Smooth muscle cell (in vitro differentiated cells): ENCODE results near the gene TGM3. TPM values are rescaled to one million over a fixed set of nuclear protein-coding genes. Genes with fewer than 3 reads are reported as not detected.

Experiments
- DNase-seq: peaks from one replicate; lab custom pipeline; 2025; ENCODE audit not compliant: unreplicated experiment; lab: John Stamatoyannopoulos, UW
- H2AFZ ChIP-seq: fragments of 200-600 bp; sonication (generic); 2 replicates; pipeline ENCODE4 v1.6.0; 2016; ENCODE audit warnings: antibody characterized with exemption, low read depth, mild to moderate bottlenecking
- H3F3A ChIP-seq: fragments of 200-600 bp; sonication (generic); 2 replicates; pipeline ENCODE4 v1.6.0; 2017; ENCODE audit warnings: antibody characterized with exemption, low read depth
- H3K27ac ChIP-seq: fragments of 200-600 bp; sonication (generic); 2 replicates; pipeline ENCODE4 v1.5.1; 2016; ENCODE audit warnings: low read depth, mild to moderate bottlenecking
- H3K27me3 ChIP-seq: fragments of 200-600 bp; sonication (generic); 2 replicates; pipeline ENCODE4 v1.6.1; 2016; ENCODE audit warnings: low read depth, mild to moderate bottlenecking
- H3K36me3 ChIP-seq: fragments of 200-600 bp; sonication (generic); 2 replicates; pipeline ENCODE4 v1.5.1; 2016; ENCODE audit warnings: low read depth
- H3K4me1 ChIP-seq: fragments of 200-600 bp; sonication (generic); 2 replicates; pipeline ENCODE4 v1.5.1; 2016; ENCODE audit warnings: low read depth
- H3K4me2 ChIP-seq: fragments of 200-600 bp; sonication (generic); 2 replicates; pipeline ENCODE4 v1.6.0; 2016; ENCODE audit warnings: mild to moderate bottlenecking
- H3K4me3 ChIP-seq: fragments of 200-600 bp; sonication (generic); 2 replicates; pipeline ENCODE4 v1.5.1; 2016; ENCODE audit warnings: mild to moderate bottlenecking
- H3K79me2 ChIP-seq: fragments of 200-600 bp; sonication (generic); 2 replicates; pipeline ENCODE4 v1.6.0; 2016; ENCODE audit warnings: low read depth, mild to moderate bottlenecking
- H3K9ac ChIP-seq: fragments of 200-600 bp; sonication (generic); 2 replicates; pipeline ENCODE4 v1.6.0; 2016; ENCODE audit warnings: low read depth
- H3K9me3 ChIP-seq: fragments of 200-600 bp; sonication (generic); replicated peaks from 2 replicates; pipeline ENCODE4 v1.5.1; 2016; ENCODE audit warnings: low read depth
- H4K20me1 ChIP-seq: fragments of 200-600 bp; sonication (generic); 2 replicates; pipeline ENCODE4 v1.6.0; 2016; ENCODE audit warnings: low read depth
- WGBS: methylation state at CpG from one replicate; pipeline ENCODE4 v1.1.7; 2016; ENCODE audit warnings: low lambda C conversion rate; 5-methylcytosine and 5-hydroxymethylcytosine counted together
- polyA plus RNA-seq: library from polyadenylated mRNA; unstranded; fragments of >200 nt; fragmentation: Nextera tagmentation; extraction: Ambion mirVana; gene quantifications from 2 replicates; pipeline ENCODE4 v1.2.1, GENCODE V29; 2016
- total RNA-seq: library from RNA; depleted of rRNA; stranded (reverse); fragments of >200 nt; gene quantifications from 2 replicates; pipeline ENCODE4 v1.2.3, GENCODE V29; 2014
- TF ChIP-seq, protein P1 (sequence below): fragments of 200-600 bp; sonication (generic); IDR thresholded peaks from 2 replicates; pipeline ENCODE4 v1.5.1; 2017; ENCODE audit warnings: borderline replicate concordance, mild to moderate bottlenecking, antibody characterized with exemption; ENCODE audit not compliant: insufficient read depth, poor library complexity, severe bottlenecking

TGM3 gene
- total and polyA plus RNA-seq, 2 experiments from 2014 or later, result 0.43 to 0.54 TPM

DNA sequence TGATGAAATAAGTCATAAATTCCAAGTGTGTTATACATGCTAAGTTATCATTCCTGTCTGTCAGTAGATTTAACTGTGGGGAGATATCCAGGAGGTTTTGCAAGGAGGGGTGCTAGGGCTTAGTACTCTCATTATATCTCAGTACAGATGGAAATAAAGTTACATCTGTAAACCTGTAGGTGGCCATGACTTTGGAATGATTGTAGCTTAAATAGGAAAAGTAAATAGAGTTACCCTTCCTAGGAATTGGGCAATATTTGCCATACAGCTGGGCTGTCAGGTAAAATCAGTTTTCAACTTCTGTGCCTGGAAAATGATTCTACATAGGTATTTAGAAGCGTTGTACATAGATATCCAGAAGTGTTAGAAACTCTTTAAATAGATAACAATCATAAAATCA, 19.8 kb upstream of the TGM3 start:
- no peak overlapping the region for H3K9ac ChIP-seq
- no peaks in the 10 kb centered on the region for H3F3A ChIP-seq
- no peaks in the 10 kb centered on the region for H4K20me1 ChIP-seq
- no peaks in the 10 kb centered on the region for H3K36me3 ChIP-seq
- H3K4me3 ChIP-seq, result no peak overlapping the region
- H3K4me2 ChIP-seq, result no peak overlapping the region
- no peaks in the 10 kb centered on the region for H3K79me2 ChIP-seq
- no peak overlapping the region for H2AFZ ChIP-seq
- H3K27ac ChIP-seq, result no peak overlapping the region
- no peaks in the 10 kb centered on the region for H3K4me1 ChIP-seq
- WGBS, result 70% methylated on average over 1 of the region's 1 CpG
- no peaks in the 10 kb centered on the region for H3K9me3 ChIP-seq
- no peaks in the 10 kb centered on the region for H3K27me3 ChIP-seq
- TF ChIP-seq, protein P1, sequence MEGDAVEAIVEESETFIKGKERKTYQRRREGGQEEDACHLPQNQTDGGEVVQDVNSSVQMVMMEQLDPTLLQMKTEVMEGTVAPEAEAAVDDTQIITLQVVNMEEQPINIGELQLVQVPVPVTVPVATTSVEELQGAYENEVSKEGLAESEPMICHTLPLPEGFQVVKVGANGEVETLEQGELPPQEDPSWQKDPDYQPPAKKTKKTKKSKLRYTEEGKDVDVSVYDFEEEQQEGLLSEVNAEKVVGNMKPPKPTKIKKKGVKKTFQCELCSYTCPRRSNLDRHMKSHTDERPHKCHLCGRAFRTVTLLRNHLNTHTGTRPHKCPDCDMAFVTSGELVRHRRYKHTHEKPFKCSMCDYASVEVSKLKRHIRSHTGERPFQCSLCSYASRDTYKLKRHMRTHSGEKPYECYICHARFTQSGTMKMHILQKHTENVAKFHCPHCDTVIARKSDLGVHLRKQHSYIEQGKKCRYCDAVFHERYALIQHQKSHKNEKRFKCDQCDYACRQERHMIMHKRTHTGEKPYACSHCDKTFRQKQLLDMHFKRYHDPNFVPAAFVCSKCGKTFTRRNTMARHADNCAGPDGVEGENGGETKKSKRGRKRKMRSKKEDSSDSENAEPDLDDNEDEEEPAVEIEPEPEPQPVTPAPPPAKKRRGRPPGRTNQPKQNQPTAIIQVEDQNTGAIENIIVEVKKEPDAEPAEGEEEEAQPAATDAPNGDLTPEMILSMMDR, result no peak
- DNase-seq, result no peak

DNA sequence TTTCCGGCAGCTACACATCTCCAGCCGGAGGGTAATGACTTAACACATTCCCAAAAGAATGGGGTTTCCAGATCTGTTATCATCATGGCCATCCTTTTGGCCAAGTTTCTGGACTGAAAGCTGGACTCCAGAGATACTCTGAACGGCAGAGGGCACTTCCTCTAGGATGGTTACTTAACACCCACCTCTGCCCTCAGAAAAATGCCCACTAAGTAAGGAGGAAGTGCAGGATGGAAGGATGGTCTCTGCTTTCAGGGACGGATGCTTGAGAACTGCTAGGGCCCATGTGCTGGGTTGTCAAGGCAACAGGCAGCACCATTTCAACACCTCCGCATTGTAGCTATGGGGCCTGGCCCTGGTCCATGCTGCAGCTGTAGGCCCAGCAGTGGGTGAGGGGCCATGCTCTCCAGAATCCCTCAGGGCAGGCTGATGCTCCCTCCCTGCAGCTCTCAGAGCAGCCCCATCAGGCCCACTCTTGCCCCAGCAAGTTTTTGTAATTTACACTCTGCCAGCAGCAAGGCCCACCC, 16.5 kb upstream of the TGM3 start:
- Histone ChIP-seq H3K27ac (no peak overlapping the region), H2AFZ (no peak overlapping the region), H3K4me1 (no peaks in the 10 kb centered on the region), H3F3A (no peaks in the 10 kb centered on the region), H3K4me2 (no peak overlapping the region), H3K4me3 (no peak overlapping the region), H3K27me3 (no peaks in the 10 kb centered on the region), H3K9ac (no peak overlapping the region), H3K36me3 (no peaks in the 10 kb centered on the region), H3K79me2 (no peaks in the 10 kb centered on the region), H4K20me1 (no peaks in the 10 kb centered on the region), H3K9me3 (no peaks in the 10 kb centered on the region)
- DNase-seq, result no peak
- TF ChIP-seq, protein P1, result no peak
- WGBS, result 83% methylated on average over 5 of the region's 5 CpGs

DNA sequence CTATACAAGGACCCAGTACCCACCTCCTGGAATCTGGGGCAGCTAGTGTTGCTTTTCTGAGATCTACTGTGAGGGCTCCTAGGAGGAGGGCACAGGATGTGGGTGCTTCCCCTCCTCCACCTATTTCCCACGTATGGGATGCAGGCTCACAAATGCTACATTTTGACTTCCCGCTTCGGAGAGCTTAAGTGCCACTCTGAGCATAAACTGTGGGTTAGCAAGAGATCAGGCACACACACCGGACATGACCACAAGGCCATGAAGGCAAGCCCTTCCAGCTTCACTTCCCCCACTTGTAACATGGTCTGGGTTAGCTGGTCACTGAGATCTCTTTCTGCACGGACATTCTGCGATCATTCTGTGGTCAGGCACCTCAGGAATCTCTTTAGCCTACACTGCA, 15.7 kb upstream of the TGM3 start:
- H3K4me2 ChIP-seq, result no peak overlapping the region
- no peak overlapping the region for H3K27ac ChIP-seq
- no peaks in the 10 kb centered on the region for H4K20me1 ChIP-seq
- H3K9ac ChIP-seq, result no peak overlapping the region
- H2AFZ ChIP-seq, result no peak overlapping the region
- no peaks in the 10 kb centered on the region for H3K36me3 ChIP-seq
- H3K27me3 ChIP-seq, result no peaks in the 10 kb centered on the region
- H3K79me2 ChIP-seq, result no peaks in the 10 kb centered on the region
- H3K4me3 ChIP-seq, result no peak overlapping the region
- 57% methylated on average over 6 of the region's 6 CpGs for WGBS
- TF ChIP-seq, protein P1, result no peak
- H3K9me3 ChIP-seq, result no peaks in the 10 kb centered on the region
- DNase-seq, result no peak
- no peaks in the 10 kb centered on the region for H3K4me1 ChIP-seq
- no peaks in the 10 kb centered on the region for H3F3A ChIP-seq

DNA sequence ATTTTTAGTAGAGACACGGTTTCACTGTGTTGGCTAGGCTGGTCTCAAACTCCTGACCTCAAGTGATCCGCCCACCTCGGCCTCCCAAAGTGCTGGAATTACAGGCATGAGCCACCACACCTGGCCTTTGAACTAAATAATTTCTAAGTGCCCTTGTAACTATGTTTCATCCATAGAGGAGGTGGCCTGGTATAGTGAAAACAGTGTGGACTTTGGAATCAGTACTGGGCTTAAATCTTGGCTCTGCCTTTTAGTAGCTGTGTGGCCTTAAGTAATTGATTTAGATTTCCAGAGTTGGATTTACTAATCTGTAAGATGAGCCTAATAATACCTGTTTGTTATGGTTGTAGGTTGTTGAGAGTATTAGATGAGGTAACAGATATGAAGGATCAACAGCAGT, 14.2 kb upstream of the TGM3 start:
- Histone ChIP-seq H4K20me1 (no peaks in the 10 kb centered on the region), H3K36me3 (no peaks in the 10 kb centered on the region), H3K9me3 (no peaks in the 10 kb centered on the region), H2AFZ (no peak overlapping the region), H3K27me3 (no peaks in the 10 kb centered on the region), H3K4me3 (no peak overlapping the region), H3K9ac (no peak overlapping the region), H3K4me1 (no peaks in the 10 kb centered on the region), H3K4me2 (no peak overlapping the region), H3K27ac (no peak overlapping the region), H3F3A (no peaks in the 10 kb centered on the region), H3K79me2 (no peaks in the 10 kb centered on the region)
- no peak for DNase-seq
- 93% methylated on average over 3 of the region's 3 CpGs for WGBS
- TF ChIP-seq, protein P1, result no peak
